Endothelial cell of umbilical vein (primary cell): Measurements from ENCODE around the gene ATP6V1A. TPM values are rescaled to one million over a fixed set of nuclear protein-coding genes. Genes with fewer than 3 reads are reported as not detected.

ENCODE experiments used
- BruUV-seq: library from RNA; stranded (reverse); fragments of 400-500 nt; replicated peaks from 2 replicates; lab custom pipeline; 2021; lab: Mats Ljungman, UMichigan
- CTCF ChIA-PET: fragments of 300-600, 350-600 bp; sonication (Branson Sonifier 250); formaldehyde crosslinking; loops from one replicate; lab custom pipeline; 2021; ENCODE audit warnings: antibody characterized with exemption, inconsistent platforms; lab: Charles Lee
- POLR2A ChIA-PET: fragments of 300-600, 350-600 bp; sonication (Branson Sonifier 250); formaldehyde crosslinking; loops from one replicate; lab custom pipeline; 2021; ENCODE audit warnings: antibody characterized with exemption, inconsistent platforms; lab: Charles Lee
- DNase-seq: peaks from one replicate; pipeline ENCODE4 v3.0.0-alpha.2; 2011; ENCODE audit warnings: low read depth, low spot score
- FAIRE-seq: peaks from 2 replicates; lab custom pipeline; 2011; peaks lifted over from hg19 to GRCh38; lab: Jason Lieb, UNC
- H2AFZ ChIP-seq: 2 replicates; pipeline ENCODE4 v1.6.0; 2012; ENCODE audit warnings: low read depth, low read length, control low read depth, inconsistent platforms
- H3K27ac ChIP-seq: 2 replicates; pipeline ENCODE4 v1.5.1; 2011; ENCODE audit warnings: low read depth, mild to moderate bottlenecking, control low read depth, low read length, moderate library complexity; ENCODE audit not compliant: insufficient read depth
- H3K27me3 ChIP-seq, 2 experiments: 2 replicates each; pipeline versions ENCODE4 v1.6.0 to v1.6.1; 2011; ENCODE audit warnings: low read length in 2 of 2, mixed read lengths in 1 of 2; ENCODE audit not compliant: control insufficient read depth in 2 of 2, insufficient read depth in 2 of 2
- H3K36me3 ChIP-seq, 2 experiments: 2 replicates in 1 of 2; 3 replicates in 1 of 2; pipeline ENCODE4 v1.5.1; 2011; ENCODE audit warnings: low read length in 2 of 2, mild to moderate bottlenecking in 1 of 2, moderate library complexity in 1 of 2; ENCODE audit not compliant: control insufficient read depth in 2 of 2, insufficient read depth in 2 of 2; ENCODE audit errors: extremely low read depth in 1 of 2
- H3K4me1 ChIP-seq: 3 replicates; pipeline ENCODE4 v1.5.1; 2011; ENCODE audit warnings: mild to moderate bottlenecking, low read length; ENCODE audit not compliant: control insufficient read depth, insufficient read depth; ENCODE audit errors: extremely low read depth
- H3K4me2 ChIP-seq: 2 replicates; pipeline ENCODE4 v1.6.1; 2011; ENCODE audit warnings: low read length, control low read depth, mixed read lengths; ENCODE audit not compliant: insufficient read depth
- H3K4me3 ChIP-seq, 3 experiments: fragments of 200-600 bp in 1 of 3; sonication (generic), shearing (Covaris generic) in 1 of 3; replicated peaks in 1 of 3; 2 replicates each; pipeline ENCODE4 v1.5.1; 2011 to 2016; ENCODE audit warnings: control low read depth in 3 of 3, low read length in 3 of 3, mild to moderate bottlenecking in 2 of 3, inconsistent platforms in 1 of 3, low read depth in 1 of 3, moderate library complexity in 1 of 3; ENCODE audit not compliant: insufficient read depth in 1 of 3
- H3K79me2 ChIP-seq: 2 replicates; pipeline ENCODE4 v1.6.0; 2012; ENCODE audit warnings: low read length, inconsistent platforms; ENCODE audit not compliant: control insufficient read depth, insufficient read depth
- H3K9ac ChIP-seq: replicated peaks from 2 replicates; pipeline ENCODE3; 2011; ENCODE audit warnings: low read length, control low read depth; ENCODE audit not compliant: insufficient read depth; ENCODE audit errors: extremely low read depth
- H3K9me1 ChIP-seq: replicated peaks from 3 replicates; pipeline ENCODE4 v1.6.0; 2011; ENCODE audit warnings: mild to moderate bottlenecking, low read length; ENCODE audit not compliant: control insufficient read depth, insufficient read depth; ENCODE audit errors: extremely low read depth
- H3K9me3 ChIP-seq: replicated peaks from 2 replicates; pipeline ENCODE4 v1.5.1; 2012; ENCODE audit warnings: low read length, inconsistent platforms; ENCODE audit not compliant: control insufficient read depth, insufficient read depth
- H4K20me1 ChIP-seq: replicated peaks from 2 replicates; pipeline ENCODE3; 2011; ENCODE audit warnings: mild to moderate bottlenecking, low read length; ENCODE audit not compliant: control insufficient read depth, insufficient read depth; ENCODE audit errors: extremely low read depth
- EZH2 ChIP-seq: IDR thresholded peaks from 2 replicates; pipeline ENCODE4 v1.6.1; 2012; ENCODE audit warnings: borderline replicate concordance, low read depth, mild to moderate bottlenecking, moderate library complexity, low read length, inconsistent platforms; ENCODE audit not compliant: severe bottlenecking
- FOS ChIP-seq: IDR thresholded peaks from 2 replicates; pipeline ENCODE4 v1.6.1; 2011; ENCODE audit warnings: mild to moderate bottlenecking, low read length, moderate library complexity, borderline replicate concordance; ENCODE audit not compliant: insufficient read depth
- GATA2 ChIP-seq: IDR thresholded peaks from 2 replicates; pipeline ENCODE4 v1.7.0; 2011; ENCODE audit warnings: low read depth, mild to moderate bottlenecking, moderate library complexity, mixed read lengths, low read length; ENCODE audit not compliant: insufficient read length, insufficient read depth
- JUN ChIP-seq: IDR thresholded peaks from 2 replicates; pipeline ENCODE4 v1.6.1; 2011; ENCODE audit warnings: borderline replicate concordance, low read depth; ENCODE audit not compliant: insufficient read length, insufficient read depth
- MYC ChIP-seq: IDR thresholded peaks from one replicate; pipeline ENCODE4 v1.6.1; 2011; ENCODE audit warnings: mild to moderate bottlenecking, low read depth, low read length
- POLR2A ChIP-seq: IDR thresholded peaks from 2 replicates; pipeline ENCODE4 v1.6.1; 2012; ENCODE audit warnings: low read depth, mild to moderate bottlenecking, control low read depth, low read length
- POLR2AphosphoS5 ChIP-seq: IDR thresholded peaks from 2 replicates; pipeline ENCODE4 v1.6.1; 2012; ENCODE audit warnings: low read depth, mild to moderate bottlenecking, control low read depth, low read length, moderate library complexity; ENCODE audit not compliant: insufficient read depth
- dilution Hi-C: fragments of 300-500 bp; cut with MboI; formaldehyde crosslinking; loops from one replicate; pipeline ENCODE4 v1.15.0; 2019; ENCODE audit warnings: low sequenced_read_pairs; ENCODE audit not compliant: extremely low pct_ligation_motif_present
- intact Hi-C: fragments of 100-400 bp; cut with micrococcal nuclease; formaldehyde crosslinking; loops from one replicate; pipeline ENCODE4 v1.10.0; 2022
- polyA plus RNA-seq, 4 experiments: library from polyadenylated mRNA; depleted of rRNA in 3 of 4; stranded (reverse) in 3 of 4; unstranded in 1 of 4; fragments of >200 nt; gene quantifications; 2 replicates each; pipeline versions ENCODE4 v1.2.1 to v1.2.3, GENCODE V29; 2011 to 2012; ENCODE audit warnings: missing spikeins in 1 of 4
- total RNA-seq: library from RNA; stranded (reverse); gene quantifications from 2 replicates; pipeline ENCODE4 v1.2.3, GENCODE V29; 2021
- TF ChIP-seq, protein P1 (sequence below): IDR thresholded peaks from 2 replicates; pipeline ENCODE4 v1.6.1; 2011; ENCODE audit not compliant: insufficient read depth, insufficient read length
- TF ChIP-seq, protein P2 (sequence below), 2 donors: IDR thresholded peaks; 1 replicate in 1 of 2; 2 replicates in 1 of 2; pipeline ENCODE4 v1.5.1; 2011; ENCODE audit warnings: low read length in 2 of 2, mild to moderate bottlenecking in 2 of 2, moderate library complexity in 2 of 2, control low read depth in 1 of 2, inconsistent platforms in 1 of 2, low read depth in 1 of 2; ENCODE audit not compliant: insufficient read depth in 1 of 2; ENCODE audit errors: extremely low read depth in 1 of 2

The ATP6V1A gene
- total and polyA plus RNA-seq, 2 donors (not counting 3 experiments of a cell fraction or from before 2014, with no cell fraction given) = 20.9 to 96.9 TPM

DNA sequence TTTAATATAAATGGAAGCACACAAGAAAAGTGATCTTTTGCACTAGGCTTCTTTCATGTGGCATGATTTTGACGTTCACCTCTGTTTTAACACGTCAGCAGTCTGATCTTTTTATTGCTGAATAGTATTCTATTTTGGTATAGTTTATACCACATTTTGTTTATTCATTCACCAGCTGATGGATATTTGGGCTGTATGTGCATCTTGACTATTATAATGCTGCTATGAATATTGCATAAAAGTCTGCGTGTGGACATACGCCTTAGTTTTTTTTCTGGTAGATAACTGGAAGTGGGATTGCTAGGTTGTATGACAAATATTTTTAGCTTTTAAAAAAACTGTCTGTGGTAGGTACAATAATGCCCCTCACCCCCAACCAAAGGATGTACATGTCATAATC lies 15.1 kb upstream of the ATP6V1A start:
- Histone ChIP-seq H3K4me1 (peaks cover 2% of the 10 kb centered on the region), H3K9ac (no peak overlapping the region), H3K9me3 (no peaks in the 10 kb centered on the region), H3K9me1 (no peaks in the 10 kb centered on the region), H3K4me2 (no peak overlapping the region), H3K27me3 (no peaks in the 10 kb centered on the region), H2AFZ (no peak overlapping the region), H3K36me3 (peaks cover 0 to 2% of the 10 kb centered on the region in 2 experiments), H3K27ac (no peak overlapping the region), H4K20me1 (peaks cover 8% of the 10 kb centered on the region), H3K79me2 (peaks cover 98% of the 10 kb centered on the region), H3K4me3 (no peak overlapping the region)
- intact Hi-C loops = loop anchor here (10.0 kb wide), 1 partner anchor 683 kb away; no protein-coding TSS in a partner anchor
- TF ChIP-seq, protein P1, sequence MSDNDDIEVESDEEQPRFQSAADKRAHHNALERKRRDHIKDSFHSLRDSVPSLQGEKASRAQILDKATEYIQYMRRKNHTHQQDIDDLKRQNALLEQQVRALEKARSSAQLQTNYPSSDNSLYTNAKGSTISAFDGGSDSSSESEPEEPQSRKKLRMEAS = no peak
- no peak for TF ChIP-seq POLR2AphosphoS5
- no peak for TF ChIP-seq POLR2A
- TF ChIP-seq, protein P2, sequence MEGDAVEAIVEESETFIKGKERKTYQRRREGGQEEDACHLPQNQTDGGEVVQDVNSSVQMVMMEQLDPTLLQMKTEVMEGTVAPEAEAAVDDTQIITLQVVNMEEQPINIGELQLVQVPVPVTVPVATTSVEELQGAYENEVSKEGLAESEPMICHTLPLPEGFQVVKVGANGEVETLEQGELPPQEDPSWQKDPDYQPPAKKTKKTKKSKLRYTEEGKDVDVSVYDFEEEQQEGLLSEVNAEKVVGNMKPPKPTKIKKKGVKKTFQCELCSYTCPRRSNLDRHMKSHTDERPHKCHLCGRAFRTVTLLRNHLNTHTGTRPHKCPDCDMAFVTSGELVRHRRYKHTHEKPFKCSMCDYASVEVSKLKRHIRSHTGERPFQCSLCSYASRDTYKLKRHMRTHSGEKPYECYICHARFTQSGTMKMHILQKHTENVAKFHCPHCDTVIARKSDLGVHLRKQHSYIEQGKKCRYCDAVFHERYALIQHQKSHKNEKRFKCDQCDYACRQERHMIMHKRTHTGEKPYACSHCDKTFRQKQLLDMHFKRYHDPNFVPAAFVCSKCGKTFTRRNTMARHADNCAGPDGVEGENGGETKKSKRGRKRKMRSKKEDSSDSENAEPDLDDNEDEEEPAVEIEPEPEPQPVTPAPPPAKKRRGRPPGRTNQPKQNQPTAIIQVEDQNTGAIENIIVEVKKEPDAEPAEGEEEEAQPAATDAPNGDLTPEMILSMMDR (IDR thresholded peaks at IDR 0.05; ENCODE audit: extremely low read depth in 1 of 2, insufficient read depth in 1 of 2, low read depth in 1 of 2, low read length in 2 of 2) = no peak
- TF ChIP-seq JUN = no peak
- no peak for TF ChIP-seq FOS
- TF ChIP-seq GATA2 = no peak
- TF ChIP-seq MYC = no peak
- TF ChIP-seq EZH2 = no peak
- DNase-seq (no peak), FAIRE-seq (no peak)
- dilution Hi-C loops = no loop called here
- POLR2A ChIA-PET = no interaction called here
- BruUV-seq = no TSS peak
- CTCF ChIA-PET = no interaction called here
